Upper lobe of left lung (tissue), 6 donors: ENCODE measurements around the gene GAMT. TPM values are rescaled to one million over a fixed set of nuclear protein-coding genes. Genes with fewer than 3 reads are reported as not detected.

ENCODE experiments used
- ATAC-seq, 2 donors: fragments of 200-7000 bp; cut with Tn5 transposase; one replicate each; pipeline ENCODE4 v1.9.1; 2022; ENCODE audit warnings: mild to moderate bottlenecking in 2 of 2, moderate library complexity in 2 of 2; ENCODE audit not compliant: low FRiP score in 2 of 2
- DNase-seq, 2 donors: peaks; one replicate each; pipeline ENCODE4 v3.0.0-alpha.2; 2019 to 2020
- H3K27ac ChIP-seq, 4 donors: fragments of 200-600 bp; sonication (generic); one replicate each; pipeline ENCODE4 v1.5.1; 2016 to 2019
- H3K27me3 ChIP-seq, 4 donors: fragments of 200-600 bp; sonication (generic); one replicate each; pipeline ENCODE4 v1.5.1; 2017 to 2019
- H3K36me3 ChIP-seq, 4 donors: fragments of 200-600 bp; sonication (generic); one replicate each; pipeline ENCODE4 v1.5.1; 2016 to 2019
- H3K4me1 ChIP-seq, 4 donors: fragments of 200-600 bp; sonication (generic); one replicate each; pipeline ENCODE4 v1.5.1; 2018 to 2019
- H3K4me3 ChIP-seq, 4 donors: fragments of 200-600 bp; sonication (generic); one replicate each; pipeline ENCODE4 v1.5.1; 2017 to 2019; ENCODE audit warnings: mild to moderate bottlenecking in 2 of 4, moderate library complexity in 1 of 4
- H3K9me3 ChIP-seq, 4 donors: fragments of 200-600 bp; sonication (generic); one replicate each; pipeline ENCODE4 v1.5.1; 2018 to 2019
- EP300 ChIP-seq, 4 donors: sonication (generic); formaldehyde crosslinking; IDR thresholded peaks; one replicate each; pipeline ENCODE4 v1.5.1; 2017; ENCODE audit warnings: antibody characterized with exemption in 4 of 4, control low read depth in 2 of 4
- POLR2A ChIP-seq, 4 donors: fragments of 450-650 bp; IDR thresholded peaks; one replicate each; pipeline ENCODE4 v1.5.1; 2016 to 2017; ENCODE audit warnings: antibody characterized with exemption in 4 of 4, mild to moderate bottlenecking in 2 of 4
- POLR2AphosphoS5 ChIP-seq, 2 donors: sonication (generic); formaldehyde crosslinking; IDR thresholded peaks; one replicate each; pipeline ENCODE4 v1.5.1; 2017; ENCODE audit warnings: antibody characterized with exemption in 2 of 2
- WGBS, 2 donors: methylation state at CpG; one replicate each; pipeline ENCODE4 v1.1.5; 2017 to 2018; 5-methylcytosine and 5-hydroxymethylcytosine counted together
- total RNA-seq, 6 donors: library from RNA; depleted of rRNA in 4 of 6; stranded (reverse); fragments of >200 nt in 4 of 6; gene quantifications; one replicate each; pipeline versions ENCODE4 v1.1.0 to v1.2.1, GENCODE V29; 2016 to 2021
- TF ChIP-seq, protein P1 (sequence below), 6 experiments: fragments of 450-650 bp in 4 of 6; fragments of 200-600 bp in 2 of 6; sonication (generic) in 2 of 6; IDR thresholded peaks; one replicate each; pipeline ENCODE4 v1.5.1; 2016 to 2019; ENCODE audit warnings: antibody characterized with exemption in 6 of 6
- donor health status: DM: no; HTN: no; CAD: no; lungs with moderate emphysema.
- donor health status: DM: no; HTN: yes; CAD: no; lungs with severe emphysema.

The GAMT gene
- total RNA-seq, 6 donors from 2014 or later = 4.0 to 12.1 (median 8.1) TPM

DNA sequence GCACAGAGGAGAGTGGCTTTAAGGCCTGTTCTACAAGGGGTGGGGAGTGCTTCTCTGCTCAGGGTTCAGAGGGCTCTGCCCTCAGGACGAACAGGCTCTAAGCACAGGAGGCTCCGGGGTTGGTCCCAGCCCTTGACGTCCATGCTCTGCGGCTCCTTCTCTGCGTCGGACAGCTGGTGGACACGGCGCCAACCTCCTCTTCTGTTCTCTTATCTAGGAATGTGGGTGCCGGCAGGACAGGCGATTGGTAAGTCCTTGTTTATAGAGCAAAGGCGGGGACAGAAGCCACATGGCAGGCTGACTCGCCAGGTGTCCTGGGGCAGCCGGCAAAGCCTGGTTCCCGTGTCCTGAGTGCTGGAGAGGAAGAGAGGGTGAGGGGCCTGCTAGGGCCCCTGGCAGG lies 28.4 kb upstream of the GAMT start:
- ATAC-seq (no peak), DNase-seq (peak in 1 of 2 donors; percentile 46)
- TF ChIP-seq POLR2A (IDR thresholded peaks at IDR 0.05) (no peak), POLR2AphosphoS5 (IDR thresholded peaks at IDR 0.05) (no peak), EP300 (IDR thresholded peaks at IDR 0.05) (no peak)
- TF ChIP-seq, protein P1, sequence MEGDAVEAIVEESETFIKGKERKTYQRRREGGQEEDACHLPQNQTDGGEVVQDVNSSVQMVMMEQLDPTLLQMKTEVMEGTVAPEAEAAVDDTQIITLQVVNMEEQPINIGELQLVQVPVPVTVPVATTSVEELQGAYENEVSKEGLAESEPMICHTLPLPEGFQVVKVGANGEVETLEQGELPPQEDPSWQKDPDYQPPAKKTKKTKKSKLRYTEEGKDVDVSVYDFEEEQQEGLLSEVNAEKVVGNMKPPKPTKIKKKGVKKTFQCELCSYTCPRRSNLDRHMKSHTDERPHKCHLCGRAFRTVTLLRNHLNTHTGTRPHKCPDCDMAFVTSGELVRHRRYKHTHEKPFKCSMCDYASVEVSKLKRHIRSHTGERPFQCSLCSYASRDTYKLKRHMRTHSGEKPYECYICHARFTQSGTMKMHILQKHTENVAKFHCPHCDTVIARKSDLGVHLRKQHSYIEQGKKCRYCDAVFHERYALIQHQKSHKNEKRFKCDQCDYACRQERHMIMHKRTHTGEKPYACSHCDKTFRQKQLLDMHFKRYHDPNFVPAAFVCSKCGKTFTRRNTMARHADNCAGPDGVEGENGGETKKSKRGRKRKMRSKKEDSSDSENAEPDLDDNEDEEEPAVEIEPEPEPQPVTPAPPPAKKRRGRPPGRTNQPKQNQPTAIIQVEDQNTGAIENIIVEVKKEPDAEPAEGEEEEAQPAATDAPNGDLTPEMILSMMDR (IDR thresholded peaks at IDR 0.05) = no peak

DNA sequence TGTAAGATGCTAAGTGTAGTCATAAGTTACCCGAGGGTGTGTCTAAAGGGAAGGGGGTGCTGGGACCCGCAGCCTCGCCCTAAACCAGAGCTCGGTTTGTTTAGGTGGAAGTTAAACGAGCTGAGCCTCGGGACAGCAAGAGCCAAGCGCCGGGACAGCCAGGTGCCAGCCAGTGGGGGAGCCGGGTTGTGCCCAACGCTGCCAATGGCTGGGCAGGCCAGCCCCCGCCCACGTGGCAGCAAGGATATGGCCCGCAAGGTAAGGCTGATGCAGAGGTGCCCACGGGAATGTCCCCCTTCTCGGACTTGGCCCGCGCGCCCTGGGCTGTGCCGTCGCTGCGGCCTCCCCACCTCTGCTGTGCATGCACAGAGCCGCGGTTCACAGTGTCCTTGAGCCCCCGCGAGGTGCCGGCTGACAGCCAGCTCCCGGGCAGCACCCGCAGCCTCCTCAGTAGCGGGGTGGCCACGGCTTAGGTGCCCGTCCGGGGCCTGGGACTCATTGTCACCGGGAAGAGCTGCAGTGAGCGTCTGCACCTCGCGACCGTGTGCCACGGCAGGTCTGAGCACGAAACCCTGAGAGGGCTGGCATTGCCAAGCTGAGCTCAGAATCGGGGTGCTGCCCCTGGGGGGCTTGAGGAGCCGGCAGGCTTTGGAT lies 27.5 kb upstream of the GAMT start:
- H3K4me1 ChIP-seq = no peaks in the 10 kb centered on the region
- no peaks in the 10 kb centered on the region for H3K27me3 ChIP-seq
- no peak overlapping the region for H3K4me3 ChIP-seq
- 85 to 93% methylated on average over 13 to 31 of the region's 41 CpGs for whole genome bisulfite sequencing, 2 donors
- peak overlapping the region in 1 of 4 donors; percentile 30 for H3K27ac ChIP-seq
- H3K36me3 ChIP-seq = peaks cover 39 to 93% (median 82%) of the 10 kb centered on the region in 4 donors
- no peak for TF ChIP-seq POLR2AphosphoS5 (IDR thresholded peaks at IDR 0.05)
- no peak for TF ChIP-seq POLR2A (IDR thresholded peaks at IDR 0.05)
- TF ChIP-seq, protein P1 (IDR thresholded peaks at IDR 0.05) = no peak
- no peak for TF ChIP-seq EP300 (IDR thresholded peaks at IDR 0.05)
- no peak for ATAC-seq
- H3K9me3 ChIP-seq = no peaks in the 10 kb centered on the region
- DNase-seq = peak in 1 of 2 donors; percentile 77

More for the DNA sequence above, 28.4 kb upstream of the GAMT start:
- H3K27ac ChIP-seq = no peak overlapping the region
- no peaks in the 10 kb centered on the region for H3K4me1 ChIP-seq
- no peak overlapping the region for H3K4me3 ChIP-seq
- no peaks in the 10 kb centered on the region for H3K27me3 ChIP-seq
- peaks cover 43 to 93% (median 83%) of the 10 kb centered on the region in 4 donors for H3K36me3 ChIP-seq
- 87 to 89% methylated on average over 3 to 14 of the region's 14 CpGs for WGBS, 2 donors
- H3K9me3 ChIP-seq = no peaks in the 10 kb centered on the region

DNA sequence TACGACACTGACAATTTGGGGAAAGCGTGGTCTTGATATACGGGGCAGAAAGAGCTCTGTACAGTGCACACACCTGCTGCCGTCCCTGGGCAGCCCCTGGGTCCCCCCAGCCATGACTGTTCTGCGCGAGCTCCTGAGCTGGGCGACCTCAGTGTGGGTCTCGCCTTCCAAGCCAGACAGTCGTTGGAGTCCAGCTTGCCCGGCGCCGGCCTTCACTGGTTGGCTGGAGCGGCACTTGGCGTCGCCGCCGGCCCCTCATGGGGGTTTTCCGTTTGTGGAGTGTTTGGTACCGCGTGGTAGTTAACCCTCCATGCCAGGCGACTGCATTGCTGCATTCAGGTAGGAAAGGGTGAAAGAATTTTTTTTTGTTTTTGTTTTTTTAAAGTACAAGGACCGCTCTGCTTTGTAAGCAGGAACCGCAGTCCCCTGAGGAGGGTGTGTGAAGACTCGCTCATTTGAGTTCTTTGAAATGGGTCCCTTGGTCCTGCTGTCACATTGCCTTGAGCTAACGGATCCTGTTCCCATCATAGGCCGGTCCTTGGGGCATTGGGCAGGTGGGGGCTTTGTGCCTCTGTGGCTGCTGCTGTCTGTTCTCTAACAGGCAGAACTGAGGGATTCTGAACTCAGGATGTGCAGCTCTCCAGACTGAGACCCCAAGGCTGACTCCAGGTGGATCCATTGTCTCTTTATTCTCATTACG lies 26.0 kb upstream of the GAMT start:
- Histone ChIP-seq H3K9me3 (no peaks in the 10 kb centered on the region), H3K27ac (no peak overlapping the region), H3K36me3 (peaks cover 38 to 93% (median 82%) of the 10 kb centered on the region in 4 donors), H3K4me3 (no peak overlapping the region), H3K27me3 (no peaks in the 10 kb centered on the region), H3K4me1 (no peaks in the 10 kb centered on the region)
- no peak for ATAC-seq
- 91 to 92% methylated on average over 17 to 27 of the region's 27 CpGs for WGBS, 2 donors
- no peak for TF ChIP-seq POLR2A (IDR thresholded peaks at IDR 0.05)
- TF ChIP-seq, protein P1 (IDR thresholded peaks at IDR 0.05) = no peak
- TF ChIP-seq POLR2AphosphoS5 (IDR thresholded peaks at IDR 0.05) = no peak
- TF ChIP-seq EP300 (IDR thresholded peaks at IDR 0.05) = no peak
- peak in 1 of 2 donors; percentile 77 for DNase-seq

DNA sequence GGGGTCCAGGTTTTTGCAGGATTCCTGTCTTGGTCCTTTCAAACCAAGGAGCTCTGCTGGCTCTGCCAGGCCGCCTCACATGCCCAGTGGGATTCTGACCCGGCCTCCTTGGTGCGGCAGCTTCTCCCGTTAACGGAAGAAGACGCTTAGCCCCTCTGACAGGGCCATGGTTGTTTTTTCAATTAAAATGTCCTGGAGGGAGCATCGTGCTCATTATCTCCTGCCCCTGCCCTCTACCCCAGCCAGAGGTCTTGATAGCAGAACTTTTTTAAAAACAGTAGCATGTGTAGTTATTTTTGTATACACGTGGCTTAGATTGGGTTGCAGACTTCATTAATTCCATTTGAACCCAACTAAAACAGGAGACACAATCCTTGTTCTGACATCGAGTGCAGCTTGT lies 25.4 kb upstream of the GAMT start:
- WGBS, 2 donors = 89 to 94% methylated on average over 9 of the region's 9 CpGs
- Histone ChIP-seq H3K4me3 (no peak overlapping the region), H3K36me3 (peaks cover 39 to 93% (median 82%) of the 10 kb centered on the region in 4 donors), H3K4me1 (no peaks in the 10 kb centered on the region), H3K9me3 (no peaks in the 10 kb centered on the region), H3K27ac (no peak overlapping the region), H3K27me3 (no peaks in the 10 kb centered on the region)
- DNase-seq (no peak), ATAC-seq (no peak)
- TF ChIP-seq POLR2A (IDR thresholded peaks at IDR 0.05) = no peak
- no peak for TF ChIP-seq POLR2AphosphoS5 (IDR thresholded peaks at IDR 0.05)
- no peak for TF ChIP-seq EP300 (IDR thresholded peaks at IDR 0.05)
- TF ChIP-seq, protein P1 (IDR thresholded peaks at IDR 0.05) = no peak
